ENCODE measurements around the gene NAALADL2.

Gene NAALADL2

DNA sequence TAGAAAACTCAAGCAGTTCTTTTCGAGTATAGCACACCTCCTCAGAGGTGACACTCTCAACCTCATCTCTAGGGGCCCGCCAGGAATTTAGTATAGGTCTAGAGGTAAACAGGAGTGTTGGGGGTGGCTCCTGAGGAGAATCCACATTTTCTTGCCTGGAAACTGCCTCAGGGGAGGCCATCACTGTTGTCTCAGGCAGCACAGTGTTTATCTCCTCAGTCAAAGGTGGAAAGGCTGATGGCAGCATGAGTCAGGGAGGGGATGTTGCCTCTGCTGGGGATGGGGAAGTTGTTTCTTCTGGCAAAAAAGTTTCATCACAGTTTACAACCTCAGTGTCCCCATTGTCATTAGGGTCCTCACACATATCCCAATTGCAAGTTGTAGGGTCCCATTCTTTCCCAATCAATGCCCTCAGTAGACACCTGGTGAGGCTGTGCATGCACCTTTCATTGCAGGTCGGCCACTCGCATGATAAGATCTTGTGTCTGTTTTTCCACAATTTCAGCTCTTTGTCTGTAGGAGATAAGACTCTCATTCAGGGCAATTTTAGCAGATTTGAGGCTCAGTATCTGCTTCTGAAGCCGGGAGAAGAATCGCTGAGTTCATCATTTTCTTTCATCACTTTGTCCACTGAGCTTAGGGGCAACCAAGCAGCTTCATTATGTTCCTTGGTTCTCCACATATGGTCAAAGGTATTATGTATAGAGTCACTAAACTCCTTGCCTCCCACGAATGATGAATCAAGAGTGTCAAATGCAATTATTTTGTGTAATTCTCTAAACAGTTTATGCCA is 25.8 kb downstream of the NAALADL2 start:
- no peak for DNase-seq (ENCODE audit: low read depth)

DNA sequence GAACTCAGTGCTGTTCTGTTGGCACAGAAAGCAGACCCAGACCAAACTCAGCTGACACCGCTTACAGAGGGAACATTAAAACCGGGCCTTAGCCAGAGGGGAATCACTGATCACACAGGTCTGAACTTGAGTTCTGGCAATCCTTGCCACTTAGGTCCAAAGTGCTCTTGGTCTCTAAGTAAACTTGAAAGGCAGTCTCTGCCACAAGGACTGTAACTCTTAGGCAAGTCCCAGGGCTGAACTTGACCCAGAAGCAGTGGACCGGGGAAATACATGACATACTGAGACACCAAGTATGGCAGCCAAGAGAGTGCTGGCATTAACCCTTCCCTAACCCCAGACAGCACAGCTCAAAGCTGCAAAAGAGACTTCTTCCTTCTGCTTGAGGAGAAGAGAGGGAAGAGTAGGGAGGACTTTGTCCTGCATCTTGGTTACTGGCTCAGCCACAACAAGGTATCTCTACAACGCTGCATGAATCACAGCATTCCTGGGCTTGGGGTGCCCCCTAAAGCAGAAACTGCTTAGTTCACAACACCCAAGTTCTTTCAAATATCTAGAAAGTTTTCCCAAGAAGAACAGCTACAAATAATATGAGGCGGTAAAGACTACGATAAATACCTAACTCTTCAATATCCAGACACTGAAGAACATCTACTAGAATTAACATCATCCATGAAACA is 32.5 kb downstream of the NAALADL2 start:
- no peak for DNase-seq (ENCODE audit: low read depth)

DNA sequence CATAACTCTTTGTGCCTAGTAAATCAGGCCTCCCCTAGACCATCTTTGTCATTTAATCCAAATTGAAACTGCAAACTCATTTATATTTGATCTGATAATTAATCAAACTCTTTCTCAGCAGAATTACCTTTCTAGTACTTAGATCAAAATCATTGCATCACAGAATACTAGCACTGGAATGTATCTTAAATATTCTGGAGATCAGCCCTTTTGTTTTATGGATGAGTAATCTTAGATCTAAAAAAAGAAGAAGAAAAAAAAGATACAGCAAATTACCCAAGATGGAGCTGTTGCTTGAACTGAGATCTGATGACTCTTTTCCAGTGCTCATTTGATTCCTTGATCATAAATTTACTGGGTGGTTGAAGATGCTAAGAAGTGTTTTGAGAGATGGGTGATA is 47.9 kb downstream of the NAALADL2 start:
- DNase-seq (ENCODE audit: low read depth): no peak

DNA sequence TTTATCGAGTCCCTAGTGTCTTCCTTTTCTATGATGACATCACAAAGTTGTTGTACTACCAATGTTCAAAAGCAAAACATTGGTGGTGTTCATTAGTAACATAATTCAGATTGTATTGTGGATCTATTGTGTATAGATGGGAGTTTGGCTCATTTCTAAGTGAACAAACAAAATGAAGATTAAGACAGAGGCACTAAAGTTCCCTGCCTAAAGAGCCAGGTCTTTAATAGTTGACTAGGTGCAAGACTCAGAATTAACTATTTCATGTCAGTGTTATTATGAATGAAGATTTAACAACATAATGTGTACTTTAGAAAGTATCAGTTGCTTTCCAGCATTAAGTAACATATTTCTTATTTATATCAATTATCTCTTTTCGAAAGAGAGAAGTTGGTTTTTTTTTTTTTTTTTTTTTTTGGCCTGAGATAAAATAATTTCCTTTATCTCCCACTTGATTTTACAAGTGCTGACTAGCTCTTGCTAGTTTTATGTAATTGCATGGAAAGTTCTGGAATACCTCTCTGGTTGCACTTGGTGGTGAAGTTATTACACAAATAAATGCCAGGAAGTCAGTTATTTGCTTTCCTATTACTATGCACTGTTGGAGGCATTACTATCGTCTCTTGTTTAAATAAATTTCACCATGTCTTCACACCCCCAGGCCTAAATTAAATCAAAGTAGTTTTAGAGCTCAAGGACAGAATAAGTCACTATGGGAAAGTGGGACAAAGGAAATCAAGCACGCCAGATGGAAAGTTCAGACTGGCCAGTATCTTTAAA is 48.7 kb downstream of the NAALADL2 start:
- DNase-seq (ENCODE audit: low read depth): no peak

DNA sequence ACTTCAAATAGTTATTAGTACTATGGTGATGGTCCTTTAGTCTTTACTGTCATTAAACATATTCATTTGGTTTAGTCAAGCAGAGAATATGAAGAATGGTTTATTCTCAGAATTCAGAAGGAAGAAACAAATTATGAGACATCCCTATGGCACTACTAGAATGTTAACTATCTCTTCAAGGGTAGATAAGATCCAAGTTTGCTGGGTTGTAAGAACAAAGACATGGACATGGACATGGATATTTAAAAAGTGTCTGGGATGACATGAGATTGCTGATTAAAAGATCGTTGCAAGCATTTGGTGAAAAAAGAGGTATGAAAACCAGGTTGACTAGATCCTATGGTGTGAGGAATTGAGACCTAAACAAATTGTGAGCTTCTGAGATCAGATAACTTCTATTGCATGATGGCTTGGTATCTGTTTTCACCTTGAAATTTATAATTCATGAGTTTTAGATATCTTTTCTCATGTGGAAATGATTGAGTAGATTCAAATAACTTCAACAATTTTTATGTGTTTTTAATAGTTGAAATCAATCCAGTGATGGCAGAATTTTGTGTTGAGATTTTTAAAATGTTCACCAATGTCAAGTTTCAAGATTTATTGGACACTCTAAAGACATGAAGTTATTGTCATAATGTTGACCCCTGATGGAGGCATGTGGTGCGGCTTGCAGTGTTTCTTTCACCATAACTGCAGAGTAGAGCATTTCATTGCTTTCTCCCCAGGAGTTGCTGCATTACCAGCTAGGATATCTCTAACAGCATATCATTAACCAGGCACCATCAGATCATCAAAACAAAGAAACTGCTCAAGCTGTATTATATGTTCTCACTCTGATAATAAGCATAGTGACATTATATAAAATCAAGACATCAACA is 72.6 kb downstream of the NAALADL2 start:
- no peak for DNase-seq (ENCODE audit: low read depth)

DNA sequence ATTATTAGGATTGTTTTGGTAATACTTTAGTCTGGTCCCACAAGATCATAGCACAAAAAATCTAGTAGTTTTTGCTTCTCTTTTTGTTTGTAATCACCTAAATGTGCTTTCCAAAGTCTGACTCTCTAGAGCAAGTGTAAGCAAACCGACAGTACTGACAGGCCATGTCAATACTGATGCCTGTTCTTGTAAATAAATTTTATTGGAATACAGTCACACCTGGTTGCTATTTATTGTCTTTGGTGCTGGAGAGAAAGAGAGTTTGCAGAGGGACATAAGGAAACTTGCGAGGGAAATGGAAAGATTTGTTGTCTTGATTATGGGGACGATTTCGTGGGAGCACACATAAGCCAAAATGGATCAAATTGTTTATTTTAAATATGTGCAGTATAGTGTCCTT is 77.5 kb downstream of the NAALADL2 start:
- no peak for DNase-seq (ENCODE audit: low read depth)

DNA sequence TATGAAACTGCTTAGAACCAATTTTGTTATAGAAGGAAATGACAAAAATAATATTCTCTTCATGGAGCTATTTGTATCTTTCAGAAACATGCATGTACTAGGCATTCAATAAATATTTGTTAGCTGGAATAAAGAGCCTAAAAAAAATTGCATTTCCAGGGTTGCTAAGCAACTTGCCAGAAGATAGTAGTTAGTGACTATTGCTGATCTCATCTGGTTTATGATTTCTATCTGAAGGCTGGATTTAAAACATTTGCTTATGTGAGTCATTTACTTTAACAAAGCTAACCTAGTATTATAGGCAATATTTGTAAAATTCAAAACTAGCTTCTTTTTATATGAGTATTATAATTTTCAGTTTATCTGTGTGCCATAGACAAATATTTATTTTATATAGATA is 78.3 kb downstream of the NAALADL2 start:
- DNase-seq (ENCODE audit: low read depth): no peak

DNA sequence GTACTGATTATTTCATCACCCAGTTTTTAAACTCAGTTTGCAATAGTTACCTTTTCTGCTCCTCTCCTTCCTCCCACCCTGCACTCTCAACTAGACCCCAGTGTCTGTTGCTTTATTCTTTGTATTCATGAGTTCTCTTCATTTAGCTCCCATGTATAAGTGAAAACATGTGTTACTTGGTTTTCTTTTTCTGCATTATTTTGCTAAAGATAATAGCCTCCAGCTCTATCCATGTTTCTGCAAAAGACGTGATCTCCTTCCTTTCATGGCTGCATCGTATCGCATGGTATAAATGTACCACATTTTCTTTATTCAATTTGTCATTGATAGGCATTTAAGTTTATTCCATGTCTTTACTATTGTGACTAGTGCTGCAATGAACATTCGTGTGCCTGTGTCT is 79.0 kb downstream of the NAALADL2 start:
- no peak for DNase-seq (ENCODE audit: low read depth)

DNA sequence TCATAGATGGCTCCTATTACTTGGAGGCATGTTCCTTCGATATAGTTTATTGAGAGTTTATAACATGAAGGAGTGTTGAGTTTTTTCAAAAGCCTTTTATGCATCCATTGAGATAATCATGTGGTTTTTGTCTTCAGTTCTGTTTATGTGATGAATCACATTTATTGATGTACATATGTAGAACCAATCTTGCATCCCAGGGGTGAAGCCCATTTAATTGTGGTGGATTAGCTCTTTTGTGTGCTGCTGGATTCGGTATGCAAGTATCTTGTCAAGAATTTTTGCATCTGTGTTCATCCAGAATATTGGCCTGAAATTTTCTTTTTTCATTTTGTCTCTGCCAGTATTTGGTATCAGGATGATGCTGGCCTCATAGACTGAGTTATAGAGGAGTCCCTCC is 81.0 kb downstream of the NAALADL2 start:
- no peak for DNase-seq (ENCODE audit: low read depth)

DNA sequence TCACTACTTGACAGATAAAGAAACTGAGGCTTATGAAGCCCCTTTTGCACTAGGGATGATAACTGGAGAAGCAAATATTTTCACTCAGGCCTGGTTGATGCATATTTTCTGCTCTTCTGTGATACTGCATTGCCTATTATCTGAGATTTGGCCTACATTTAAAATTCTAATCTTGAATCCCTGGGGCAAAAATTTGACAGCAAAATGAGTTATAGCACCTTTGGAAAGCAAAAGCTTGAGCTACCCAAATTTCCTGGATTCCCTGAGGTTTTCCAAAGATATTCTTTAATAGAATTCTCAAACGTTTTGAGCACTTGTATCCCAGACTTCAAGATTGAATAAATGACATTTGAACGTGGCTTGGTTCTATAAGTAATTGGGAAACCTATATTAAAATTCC is 86.1 kb downstream of the NAALADL2 start:
- DNase-seq (ENCODE audit: low read depth): no peak

DNA sequence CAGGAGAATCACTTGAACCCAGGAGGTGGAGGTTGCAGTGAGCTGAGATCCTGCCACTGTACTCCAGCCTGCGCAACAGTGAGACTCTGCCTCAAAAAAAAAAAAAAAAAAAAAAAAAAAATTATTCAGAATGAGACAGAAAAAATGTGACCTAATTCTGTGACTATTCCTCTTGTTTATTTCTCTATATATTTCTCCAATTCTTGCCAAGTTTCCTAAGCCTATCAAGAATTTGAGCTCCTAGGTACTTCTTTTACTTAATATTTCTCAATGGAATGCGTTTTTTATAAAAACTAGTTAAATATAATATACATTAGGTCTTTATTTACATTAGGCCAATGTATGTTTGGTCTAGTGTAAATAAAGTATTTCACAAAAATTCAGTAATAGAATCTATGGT is 86.8 kb downstream of the NAALADL2 start:
- no peak for DNase-seq (ENCODE audit: low read depth)

DNA sequence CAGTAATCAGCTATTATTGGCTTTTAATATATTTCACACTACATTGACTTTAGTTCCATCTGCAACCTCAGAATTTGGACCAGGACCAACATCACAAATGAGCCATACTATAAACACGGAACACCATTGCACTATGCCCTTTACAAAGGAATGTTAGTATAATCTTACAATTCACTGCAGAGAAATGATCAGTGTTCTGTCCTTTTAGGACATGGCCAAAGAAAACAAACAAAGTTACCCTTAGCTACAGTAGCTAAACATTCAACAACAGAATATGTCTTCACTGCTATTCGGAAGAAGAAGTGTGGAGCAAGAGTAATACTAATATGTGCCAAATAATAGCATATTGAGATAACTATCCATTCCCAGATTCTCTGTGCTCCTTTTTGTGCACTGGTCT is 90.4 kb downstream of the NAALADL2 start:
- no peak for DNase-seq (ENCODE audit: low read depth)

DNA sequence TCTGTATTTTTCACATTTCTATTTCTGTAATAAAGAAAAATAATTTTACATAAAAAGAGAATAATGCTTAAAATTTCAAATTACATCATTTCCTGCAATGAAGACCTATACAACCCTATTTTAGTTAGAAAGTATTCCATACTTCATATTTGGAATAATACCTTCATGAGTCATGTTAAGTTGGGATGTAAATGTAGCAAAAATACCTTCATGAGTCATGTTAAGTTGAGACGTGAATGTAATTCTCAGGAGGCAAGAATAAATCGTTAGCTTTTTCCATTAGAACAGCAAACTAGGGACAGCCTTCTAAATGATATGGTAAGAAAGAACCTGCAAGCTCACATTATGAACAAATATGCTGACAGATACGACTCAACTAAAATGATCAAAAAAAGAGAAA is 91.9 kb downstream of the NAALADL2 start:
- DNase-seq (ENCODE audit: low read depth): no peak

DNA sequence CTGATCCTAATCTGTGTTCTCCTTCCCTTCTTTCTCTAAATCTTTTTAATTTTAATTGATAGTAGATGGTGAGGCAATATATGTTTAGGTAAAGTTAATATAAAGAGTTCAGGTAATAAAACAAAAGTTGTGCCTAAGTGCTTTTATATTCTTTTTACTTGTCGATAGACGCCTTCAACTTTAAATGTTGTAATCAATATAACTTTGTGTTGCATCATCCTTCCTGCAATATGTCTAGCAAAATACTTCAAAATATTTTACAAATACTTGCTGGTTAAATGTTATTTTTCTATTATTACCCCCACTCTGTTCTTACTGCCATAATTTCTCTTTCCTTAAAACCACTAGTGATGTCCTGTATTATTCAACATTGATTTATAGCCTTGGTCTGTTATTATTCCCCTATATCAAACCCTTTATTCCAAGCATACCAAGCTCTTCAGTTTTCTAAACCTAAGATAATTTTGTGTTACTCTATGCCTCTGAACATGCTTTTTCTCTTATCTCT is 92.4 kb downstream of the NAALADL2 start:
- no peak for DNase-seq (ENCODE audit: low read depth)

DNA sequence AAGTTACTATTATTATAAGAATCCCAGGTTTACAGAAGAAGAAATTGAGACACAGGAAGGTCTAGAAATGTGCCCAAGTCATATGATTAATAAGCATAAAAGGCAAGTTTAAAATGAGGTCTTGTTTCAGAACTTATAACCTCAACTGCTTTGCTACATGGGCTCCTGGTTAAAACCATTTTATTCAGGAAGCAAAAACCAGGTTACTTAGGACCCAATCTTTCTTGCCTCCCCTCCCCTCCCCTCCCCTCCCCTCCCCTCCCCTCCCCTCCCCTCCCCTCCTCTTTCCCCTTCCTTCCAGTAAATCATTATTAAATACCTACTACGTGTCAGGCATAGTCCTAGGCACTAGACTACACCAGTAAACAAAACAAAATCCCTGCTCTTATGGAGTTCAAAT is 93.9 kb downstream of the NAALADL2 start:
- DNase-seq (ENCODE audit: low read depth): no peak

DNA sequence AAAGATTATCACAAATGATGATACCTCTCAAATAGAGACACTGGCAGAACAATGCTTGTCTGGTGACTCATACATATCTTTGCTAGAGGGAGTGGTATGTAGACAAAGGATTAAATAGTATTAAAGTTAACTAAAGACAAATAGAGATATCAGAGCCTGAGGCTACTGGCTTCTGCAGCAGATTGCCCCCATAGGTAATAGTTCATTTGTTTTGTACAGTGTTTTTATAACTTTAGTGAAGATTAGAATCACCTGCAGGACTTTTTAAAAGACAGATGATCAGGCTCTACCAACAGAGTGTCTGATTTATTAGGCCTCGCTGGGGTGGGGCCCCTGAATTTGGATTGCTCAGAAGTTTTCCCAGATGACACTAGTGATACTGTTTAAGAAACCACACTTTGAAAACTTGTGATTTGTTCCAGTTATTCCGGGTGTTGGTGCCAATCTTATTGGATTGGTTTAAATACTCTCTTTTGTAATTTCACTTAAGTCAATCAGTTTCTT is 96.4 kb downstream of the NAALADL2 start:
- no peak for DNase-seq (ENCODE audit: low read depth)

DNA sequence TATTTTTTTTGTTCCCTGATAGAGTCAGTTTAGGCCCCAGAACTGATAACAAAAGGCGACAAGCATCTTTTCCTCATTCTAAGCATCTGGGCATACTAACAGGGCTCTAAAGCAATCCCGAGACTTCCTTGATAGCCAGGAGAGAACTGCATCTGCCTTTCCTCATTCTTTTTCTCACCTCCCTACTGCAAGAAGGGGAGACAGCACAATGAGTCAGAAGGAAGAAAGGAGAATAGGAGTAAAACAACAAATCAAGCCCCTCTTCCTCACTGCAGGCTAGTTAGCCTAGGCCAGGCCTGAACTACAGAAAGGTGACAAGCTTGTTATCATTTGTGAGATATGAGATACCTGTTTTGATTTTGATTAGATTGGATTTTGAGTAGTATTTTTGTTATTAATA is 97.9 kb downstream of the NAALADL2 start:
- DNase-seq (ENCODE audit: low read depth): no peak

DNA sequence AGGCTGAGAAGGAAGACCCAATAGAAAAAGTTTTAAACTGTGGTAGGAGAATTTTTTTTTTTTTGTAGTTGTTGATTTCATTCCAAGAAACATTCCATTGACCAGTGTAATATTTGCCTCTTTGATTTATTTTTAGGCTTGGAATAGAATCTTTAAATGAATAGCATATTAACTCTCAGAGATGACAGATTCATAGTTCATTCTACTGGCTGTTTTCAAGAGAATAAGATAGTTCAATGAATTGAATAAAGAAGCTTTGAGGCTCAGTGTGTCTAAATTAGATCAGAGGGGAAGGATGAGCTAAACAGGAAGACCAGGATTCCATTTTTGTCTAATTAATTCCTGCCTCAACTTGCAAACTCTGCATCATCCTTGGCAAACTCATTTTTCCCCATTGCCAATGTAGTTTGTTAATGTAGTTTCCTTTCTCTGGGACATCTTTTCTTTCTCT is 98.4 kb downstream of the NAALADL2 start:
- no peak for DNase-seq (ENCODE audit: low read depth)

DNA sequence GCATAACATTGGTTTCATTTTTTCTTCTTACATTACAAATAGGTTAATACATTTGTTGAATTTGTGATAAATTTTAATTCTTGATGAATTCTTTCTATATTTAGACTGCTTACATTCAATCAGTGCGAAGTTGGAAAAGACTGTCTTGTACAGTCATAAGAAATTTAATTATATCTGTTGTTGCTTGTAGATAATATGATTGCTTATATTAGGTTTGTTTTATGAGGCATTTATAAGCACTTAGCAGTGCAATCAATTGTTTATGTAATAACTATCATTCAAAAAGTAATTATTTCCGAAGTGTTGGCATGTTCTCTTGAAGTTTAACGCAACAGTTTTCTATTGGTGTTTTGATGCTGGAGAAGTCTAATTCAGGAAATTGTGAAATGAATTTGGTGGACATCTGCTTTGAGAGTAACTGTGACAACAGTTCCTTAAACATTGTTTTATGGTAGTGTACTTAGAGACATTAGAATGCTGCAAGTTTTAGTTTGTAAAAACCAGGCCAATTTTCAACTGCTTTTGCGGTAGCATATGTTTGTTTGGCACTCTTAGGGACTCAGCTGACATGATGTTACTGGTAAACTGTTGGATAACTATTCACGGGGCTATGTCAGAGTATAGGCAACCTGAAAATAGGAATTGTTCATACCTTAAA is 99.7 kb downstream of the NAALADL2 start:
- DNase-seq (ENCODE audit: low read depth): no peak

DNA sequence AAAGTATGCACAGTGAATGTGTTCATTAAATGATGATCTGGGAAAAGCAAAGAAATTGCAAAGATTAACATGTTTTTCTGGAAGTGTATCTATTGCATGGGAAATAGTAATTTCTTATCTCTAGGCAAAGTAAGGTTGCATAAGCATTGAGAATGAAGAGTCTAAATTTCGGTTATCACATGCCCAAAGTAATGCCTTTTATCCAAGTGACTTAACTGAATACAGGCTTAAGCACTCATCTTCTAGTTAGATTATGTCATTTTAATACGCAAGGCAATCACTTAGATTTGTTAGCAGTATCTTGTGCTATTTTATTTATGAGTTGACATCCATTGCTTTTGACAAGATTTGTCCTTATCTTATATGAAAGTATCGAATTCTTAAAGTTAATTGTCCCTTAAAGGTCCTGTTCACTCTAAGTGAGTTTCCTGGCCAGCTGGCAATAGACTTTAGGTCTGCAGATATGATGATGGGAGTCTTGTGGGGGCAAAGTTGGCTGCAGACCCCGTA is 100.5 kb downstream of the NAALADL2 start:
- DNase-seq (ENCODE audit: low read depth): no peak

DNA sequence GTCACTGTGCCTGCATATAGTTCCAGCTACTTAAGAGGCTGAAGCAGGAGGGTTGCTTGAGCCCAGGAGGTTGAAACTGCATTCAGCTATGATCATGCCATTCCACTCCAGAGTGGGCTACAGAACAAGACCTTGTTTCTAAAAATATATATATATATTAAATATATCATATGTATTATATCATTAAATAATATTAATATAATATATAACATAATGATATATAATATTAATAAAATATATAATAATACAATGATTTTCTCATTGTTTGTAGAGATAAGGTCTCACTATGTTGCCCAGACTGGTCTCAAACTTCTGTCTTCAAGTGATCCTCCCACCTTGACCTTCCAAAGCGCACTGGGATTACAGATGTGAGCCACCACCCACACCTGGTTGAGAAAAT is 101.8 kb downstream of the NAALADL2 start:
- no peak for DNase-seq (ENCODE audit: low read depth)
